Activated T-helper 2 cell treated with anti-CD3 and anti-CD28 coated beads, Interferon-gamma antibody, Interleukin-2, Interleukin-4, amounts not matched to agents 10 μg/mL and 5 μg/mL and 100 μg/mL, durations not matched to agents 14 hours and 24 hours and 36 hours (primary cell): Measurements from ENCODE around the gene PCDH9. TPM values are rescaled to one million over a fixed set of nuclear protein-coding genes. Genes with fewer than 3 reads are reported as not detected.

ENCODE experiments used
- DNase-seq: peaks from one replicate; pipeline ENCODE4 v3.0.0; 2021; ENCODE audit warnings: low spot score
- H3K27ac Mint-ChIP-seq: one replicate; pipeline ENCODE4 v1.8.0; 2021; ENCODE audit warnings: mixed read lengths
- H3K27me3 Mint-ChIP-seq: one replicate; pipeline ENCODE4 v1.8.0; 2021; ENCODE audit warnings: low read depth, mixed read lengths
- H3K36me3 Mint-ChIP-seq: one replicate; pipeline ENCODE4 v1.8.0; 2021; ENCODE audit warnings: low read depth, mixed read lengths
- H3K4me1 Mint-ChIP-seq: one replicate; pipeline ENCODE4 v1.8.0; 2021; ENCODE audit warnings: low read depth, mixed read lengths
- H3K4me3 Mint-ChIP-seq: one replicate; pipeline ENCODE4 v1.8.0; 2021; ENCODE audit warnings: low read depth, mild to moderate bottlenecking, moderate library complexity, mixed read lengths
- H3K9me3 Mint-ChIP-seq: one replicate; pipeline ENCODE4 v1.8.0; 2021; ENCODE audit warnings: mixed read lengths
- intact Hi-C: fragments of 100-400 bp; cut with micrococcal nuclease; formaldehyde crosslinking; loops from one replicate; pipeline ENCODE4 v1.15.1; 2023
- total RNA-seq: library from RNA; stranded (reverse); gene quantifications from 2 replicates; pipeline ENCODE4 v1.2.3, GENCODE V29; 2022

The PCDH9 gene
- total RNA-seq, 1 donor from 2014 or later: 0.18 TPM

GRCh38 chr13:67128136-67128535 lies 102.0 kb downstream of the PCDH9 start:
- Mint-ChIP-seq H3K27me3 (no peaks in the 10 kb centered on the region), H3K4me3 (no peak overlapping the region), H3K4me1 (no peaks in the 10 kb centered on the region), H3K27ac (no peak overlapping the region), H3K36me3 (no peaks in the 10 kb centered on the region), H3K9me3 (no peaks in the 10 kb centered on the region)
- DNase-seq: no peak
- intact Hi-C loops: no loop called here

GRCh38 chr13:67125681-67126080 lies 104.5 kb downstream of the PCDH9 start:
- H3K4me1 Mint-ChIP-seq: no peaks in the 10 kb centered on the region

GRCh38 chr13:67123165-67123564 lies 107.0 kb downstream of the PCDH9 start:
- Mint-ChIP-seq H3K4me3 (no peak overlapping the region), H3K27me3 (no peaks in the 10 kb centered on the region), H3K4me1 (no peaks in the 10 kb centered on the region), H3K9me3 (no peaks in the 10 kb centered on the region), H3K36me3 (no peaks in the 10 kb centered on the region), H3K27ac (no peak overlapping the region)
- intact Hi-C loops: no loop called here
- no peak for DNase-seq

More at GRCh38 chr13:67125681-67126080, 104.5 kb downstream of the PCDH9 start:
- H3K27ac Mint-ChIP-seq: no peak overlapping the region
- no peaks in the 10 kb centered on the region for H3K27me3 Mint-ChIP-seq
- intact Hi-C loops: no loop called here
- DNase-seq: no peak
- H3K9me3 Mint-ChIP-seq: no peaks in the 10 kb centered on the region
- H3K4me3 Mint-ChIP-seq: no peak overlapping the region
- H3K36me3 Mint-ChIP-seq: no peaks in the 10 kb centered on the region

GRCh38 chr13:67122251-67122650 lies 107.9 kb downstream of the PCDH9 start:
- no peaks in the 10 kb centered on the region for H3K4me1 Mint-ChIP-seq
- DNase-seq: no peak
- intact Hi-C loops: no loop called here
- H3K27me3 Mint-ChIP-seq: no peaks in the 10 kb centered on the region
- H3K9me3 Mint-ChIP-seq: no peaks in the 10 kb centered on the region
- no peak overlapping the region for H3K4me3 Mint-ChIP-seq
- H3K36me3 Mint-ChIP-seq: no peaks in the 10 kb centered on the region
- no peak overlapping the region for H3K27ac Mint-ChIP-seq

- Mint-ChIP-seq H3K4me3 (no peak overlapping the region), H3K27me3 (no peaks in the 10 kb centered on the region)
Measured at GRCh38 chr13:67120872-67121531, 109.1 kb downstream of the PCDH9 start.

GRCh38 chr13:67119481-67119894 lies 110.6 kb downstream of the PCDH9 start:
- no peaks in the 10 kb centered on the region for H3K27me3 Mint-ChIP-seq
- H3K36me3 Mint-ChIP-seq: no peaks in the 10 kb centered on the region
- intact Hi-C loops: no loop called here

More at GRCh38 chr13:67120872-67121531, 109.1 kb downstream of the PCDH9 start:
- H3K27ac Mint-ChIP-seq: no peak overlapping the region
- H3K36me3 Mint-ChIP-seq: no peaks in the 10 kb centered on the region
- no peaks in the 10 kb centered on the region for H3K4me1 Mint-ChIP-seq
- intact Hi-C loops: no loop called here
- no peaks in the 10 kb centered on the region for H3K9me3 Mint-ChIP-seq
- no peak for DNase-seq

GRCh38 chr13:67118277-67118676 lies 111.9 kb downstream of the PCDH9 start:
- DNase-seq: no peak
- intact Hi-C loops: no loop called here
- no peak overlapping the region for H3K27ac Mint-ChIP-seq
- H3K4me1 Mint-ChIP-seq: no peaks in the 10 kb centered on the region
- H3K36me3 Mint-ChIP-seq: no peaks in the 10 kb centered on the region
- no peaks in the 10 kb centered on the region for H3K9me3 Mint-ChIP-seq
- no peak overlapping the region for H3K4me3 Mint-ChIP-seq
- H3K27me3 Mint-ChIP-seq: no peaks in the 10 kb centered on the region

More at GRCh38 chr13:67119481-67119894, 110.6 kb downstream of the PCDH9 start:
- Mint-ChIP-seq H3K9me3 (no peaks in the 10 kb centered on the region), H3K4me3 (no peak overlapping the region), H3K27ac (no peak overlapping the region), H3K4me1 (no peaks in the 10 kb centered on the region)
- no peak for DNase-seq

- Mint-ChIP-seq H3K4me3 (no peak overlapping the region), H3K36me3 (no peaks in the 10 kb centered on the region), H3K9me3 (no peaks in the 10 kb centered on the region), H3K27ac (no peak overlapping the region), H3K4me1 (no peaks in the 10 kb centered on the region), H3K27me3 (no peaks in the 10 kb centered on the region)
- no peak for DNase-seq
- intact Hi-C loops: no loop called here
Measured at GRCh38 chr13:67117010-67117550, 113.1 kb downstream of the PCDH9 start.

- Mint-ChIP-seq H3K9me3 (no peaks in the 10 kb centered on the region), H3K36me3 (no peaks in the 10 kb centered on the region), H3K27me3 (no peaks in the 10 kb centered on the region), H3K27ac (no peak overlapping the region), H3K4me1 (no peaks in the 10 kb centered on the region), H3K4me3 (no peak overlapping the region)
- DNase-seq: no peak
- intact Hi-C loops: no loop called here
Measured at GRCh38 chr13:67107979-67108378, 122.2 kb downstream of the PCDH9 start.

GRCh38 chr13:67106502-67107057 lies 123.6 kb downstream of the PCDH9 start:
- Mint-ChIP-seq H3K9me3 (no peaks in the 10 kb centered on the region), H3K4me3 (no peak overlapping the region), H3K27ac (no peak overlapping the region), H3K36me3 (no peaks in the 10 kb centered on the region), H3K27me3 (no peaks in the 10 kb centered on the region), H3K4me1 (no peaks in the 10 kb centered on the region)
- no peak for DNase-seq
- intact Hi-C loops: no loop called here

GRCh38 chr13:67101730-67102467 lies 128.2 kb downstream of the PCDH9 start:
- no peaks in the 10 kb centered on the region for H3K4me1 Mint-ChIP-seq
- no peaks in the 10 kb centered on the region for H3K36me3 Mint-ChIP-seq
- no peak overlapping the region for H3K27ac Mint-ChIP-seq
- H3K9me3 Mint-ChIP-seq: no peaks in the 10 kb centered on the region
- intact Hi-C loops: no loop called here
- H3K4me3 Mint-ChIP-seq: no peak overlapping the region
- no peak for DNase-seq
- no peaks in the 10 kb centered on the region for H3K27me3 Mint-ChIP-seq

GRCh38 chr13:67100730-67101129 lies 129.4 kb downstream of the PCDH9 start:
- Mint-ChIP-seq H3K4me3 (no peak overlapping the region), H3K27ac (no peak overlapping the region), H3K27me3 (no peaks in the 10 kb centered on the region), H3K4me1 (no peaks in the 10 kb centered on the region), H3K9me3 (no peaks in the 10 kb centered on the region), H3K36me3 (no peaks in the 10 kb centered on the region)
- intact Hi-C loops: no loop called here
- DNase-seq: no peak

- no peak overlapping the region for H3K4me3 Mint-ChIP-seq
- no peaks in the 10 kb centered on the region for H3K36me3 Mint-ChIP-seq
- no peaks in the 10 kb centered on the region for H3K27me3 Mint-ChIP-seq
- H3K9me3 Mint-ChIP-seq: no peaks in the 10 kb centered on the region
- no peaks in the 10 kb centered on the region for H3K4me1 Mint-ChIP-seq
- DNase-seq: no peak
- intact Hi-C loops: no loop called here
- no peak overlapping the region for H3K27ac Mint-ChIP-seq
Measured at GRCh38 chr13:67099494-67099893, 130.6 kb downstream of the PCDH9 start.
